OCI-LY3 (cell line): ENCODE data around the gene CTCFL.
A peak's percentile ranks its signal among the peaks of the same experiment; 100 is the strongest.

Experiments used
- H2AFZ ChIP-seq: fragments of 200-600, 300-600 bp; shearing (Covaris generic); 2 replicates; pipeline ENCODE4 v1.6.0; 2014; ENCODE audit warnings: antibody characterized with exemption, low read depth, low read length
- H3K27ac ChIP-seq: fragments of 200-600, 300-600 bp; sonication (generic); 2 replicates; pipeline ENCODE4 v1.5.1; 2014; ENCODE audit warnings: mild to moderate bottlenecking, low read length, moderate library complexity, mixed read lengths
- H3K27me3 ChIP-seq: fragments of 200-600, 300-600 bp; sonication (generic); 2 replicates; pipeline ENCODE4 v1.6.1; 2014; ENCODE audit warnings: low read depth, low read length, mixed read lengths
- H3K36me3 ChIP-seq: fragments of 200-600, 300-600 bp; sonication (generic); replicated peaks from 2 replicates; pipeline ENCODE3; 2014; ENCODE audit warnings: low read depth, low read length, mixed read lengths
- H3K4me1 ChIP-seq: fragments of 300-600, 200-600 bp; sonication (generic); 2 replicates; pipeline ENCODE4 v1.6.1; 2014; ENCODE audit warnings: low read length, mixed read lengths
- H3K4me2 ChIP-seq: fragments of 200-600, 300-600 bp; sonication (generic); 2 replicates; pipeline ENCODE4 v1.6.1; 2014; ENCODE audit warnings: low read length, mixed read lengths
- H3K4me3 ChIP-seq: fragments of 300-600, 200-600 bp; sonication (generic); 2 replicates; pipeline ENCODE4 v1.5.1; 2014; ENCODE audit warnings: antibody characterized with exemption, mild to moderate bottlenecking, low read length, moderate library complexity
- H3K79me2 ChIP-seq: fragments of 300-600, 200-600 bp; shearing (Covaris generic); 2 replicates; pipeline ENCODE4 v1.6.1; 2014; ENCODE audit warnings: mild to moderate bottlenecking, low read length, mixed read lengths
- H3K9ac ChIP-seq: fragments of 300-600, 200-600 bp; shearing (Covaris generic); 2 replicates; pipeline ENCODE4 v1.6.0; 2014; ENCODE audit warnings: mild to moderate bottlenecking, low read length, moderate library complexity
- H3K9me3 ChIP-seq: fragments of 200-600, 300-600 bp; shearing (Covaris generic); 2 replicates; pipeline ENCODE4 v1.6.1; 2014; ENCODE audit warnings: low read length, mixed read lengths; ENCODE audit not compliant: insufficient read depth
- H4K20me1 ChIP-seq: fragments of 200-600, 300-600 bp; sonication (generic); 2 replicates; pipeline ENCODE4 v1.6.1; 2016; ENCODE audit warnings: low read length, mixed read lengths; ENCODE audit not compliant: insufficient read depth
- CTCF ChIP-seq: fragments of 200-600, 300-600 bp; sonication (generic); IDR thresholded peaks from 2 replicates; pipeline ENCODE4 v1.5.1; 2014; ENCODE audit warnings: antibody characterized with exemption, low read length, low read depth
- EZH2phosphoT487 ChIP-seq: fragments of 200-600 bp; shearing (Covaris generic); IDR thresholded peaks from 2 replicates; pipeline ENCODE4 v1.6.1; 2018; ENCODE audit warnings: antibody characterized with exemption, mixed run types, low read depth

CTCFL gene

DNA sequence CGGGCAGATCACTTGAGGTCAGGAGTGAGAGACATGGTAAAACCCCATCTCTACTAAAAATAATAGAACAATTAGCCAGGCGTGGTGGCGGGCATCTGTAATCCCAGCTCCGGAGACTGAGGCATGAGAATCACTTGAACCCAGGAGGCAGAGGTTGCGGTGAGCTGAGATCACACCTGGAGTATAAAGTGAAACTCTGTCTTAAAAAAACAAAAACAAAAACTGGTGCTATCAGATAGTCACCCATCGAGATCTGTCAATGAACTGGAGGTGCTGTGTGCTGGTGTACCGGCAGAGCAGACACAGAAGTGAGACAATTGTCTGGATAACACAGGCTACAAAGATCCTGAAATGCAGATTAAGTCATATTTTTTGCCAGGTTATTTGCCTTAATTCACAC, 24.7 kb downstream of the CTCFL start:
- peaks cover 37% of the 10 kb centered on the region for H3K4me1 ChIP-seq
- peaks cover 28% of the 10 kb centered on the region for H4K20me1 ChIP-seq
- H3K27ac ChIP-seq: no peak overlapping the region
- H3K9ac ChIP-seq: no peak overlapping the region
- no peak overlapping the region for H3K4me3 ChIP-seq
- H3K79me2 ChIP-seq: no peaks in the 10 kb centered on the region
- H3K36me3 ChIP-seq: no peaks in the 10 kb centered on the region
- no peaks in the 10 kb centered on the region for H3K9me3 ChIP-seq
- peaks cover 62% of the 10 kb centered on the region for H3K27me3 ChIP-seq
- no peak overlapping the region for H2AFZ ChIP-seq
- TF ChIP-seq CTCF: no peak
- TF ChIP-seq EZH2phosphoT487: no peak
- H3K4me2 ChIP-seq: peak overlapping the region; percentile 29

GRCh38 chr20:57499676-57500075, 25.3 kb downstream of the CTCFL start:
- H3K27me3 ChIP-seq: peaks cover 60% of the 10 kb centered on the region
- H3K27ac ChIP-seq: no peak overlapping the region
- H3K36me3 ChIP-seq: no peaks in the 10 kb centered on the region
- no peaks in the 10 kb centered on the region for H3K9me3 ChIP-seq
- H3K4me2 ChIP-seq: peak overlapping the region; percentile 29
- TF ChIP-seq EZH2phosphoT487: no peak
- no peak for TF ChIP-seq CTCF
- H3K79me2 ChIP-seq: no peaks in the 10 kb centered on the region
- no peak overlapping the region for H2AFZ ChIP-seq
- H3K9ac ChIP-seq: no peak overlapping the region
- peaks cover 28% of the 10 kb centered on the region for H4K20me1 ChIP-seq
- no peak overlapping the region for H3K4me3 ChIP-seq
- H3K4me1 ChIP-seq: peaks cover 41% of the 10 kb centered on the region

GRCh38 chr20:57498425-57499400, 26.2 kb downstream of the CTCFL start:
- peaks cover 45% of the 10 kb centered on the region for H3K4me1 ChIP-seq
- H3K9me3 ChIP-seq: no peaks in the 10 kb centered on the region
- peaks cover 55% of the 10 kb centered on the region for H3K27me3 ChIP-seq
- TF ChIP-seq CTCF (peak; percentile 82), EZH2phosphoT487 (no peak)
- no peaks in the 10 kb centered on the region for H3K36me3 ChIP-seq
- no peak overlapping the region for H3K9ac ChIP-seq
- no peak overlapping the region for H2AFZ ChIP-seq
- H3K4me2 ChIP-seq: peak overlapping the region; percentile 60
- H3K79me2 ChIP-seq: no peaks in the 10 kb centered on the region
- peaks cover 28% of the 10 kb centered on the region for H4K20me1 ChIP-seq
- H3K4me3 ChIP-seq: peak overlapping the region; percentile 32
- no peak overlapping the region for H3K27ac ChIP-seq

DNA sequence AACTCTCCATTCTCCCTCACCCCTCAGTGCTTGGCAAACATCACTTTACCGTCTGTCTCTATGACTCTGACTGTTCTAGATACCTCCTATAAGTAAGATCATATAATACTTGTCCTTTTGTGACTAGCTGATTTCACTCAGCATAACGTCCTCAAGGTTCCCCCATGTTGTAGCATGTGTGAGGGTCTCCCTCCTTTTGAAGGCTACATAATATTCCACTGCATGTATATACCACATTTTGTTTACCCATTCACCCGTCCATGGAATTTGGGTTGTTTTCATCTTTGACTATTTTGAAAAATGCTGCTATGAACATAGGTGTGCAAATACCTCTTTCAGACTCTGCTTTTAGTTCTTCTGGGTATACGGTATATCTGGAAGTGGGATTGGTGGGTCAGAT, 28.3 kb downstream of the CTCFL start:
- H4K20me1 ChIP-seq: peaks cover 9% of the 10 kb centered on the region; the same call in 1 of the 2 replicates
- H3K9me3 ChIP-seq: no peaks in the 10 kb centered on the region
- H3K27ac ChIP-seq: no peak overlapping the region
- H3K27me3 ChIP-seq: peaks cover 36% of the 10 kb centered on the region
- no peak overlapping the region for H3K4me2 ChIP-seq
- H3K4me3 ChIP-seq: no peak overlapping the region
- no peaks in the 10 kb centered on the region for H3K79me2 ChIP-seq
- no peak overlapping the region for H2AFZ ChIP-seq
- H3K4me1 ChIP-seq: peaks cover 36% of the 10 kb centered on the region
- no peak for TF ChIP-seq EZH2phosphoT487
- no peak for TF ChIP-seq CTCF
- H3K9ac ChIP-seq: no peak overlapping the region
- no peaks in the 10 kb centered on the region for H3K36me3 ChIP-seq
